GM18858 (cell line): Measurements from ENCODE around the gene ARHGAP15.

Experiments
- ATAC-seq: cut with Tn5 transposase; IDR thresholded peaks from one replicate; pipeline ENCODE4 v1.9.1; 2021; ENCODE audit not compliant: unreplicated experiment

ARHGAP15 gene

GRCh38 chr2:143219266-143219665 is 90.0 kb downstream of the ARHGAP15 start:
- no peak for ATAC-seq

- no peak for ATAC-seq
Measured at GRCh38 chr2:143223556-143223955, 94.3 kb downstream of the ARHGAP15 start.

- no peak for ATAC-seq
Measured at GRCh38 chr2:143225931-143226330, 96.7 kb downstream of the ARHGAP15 start.

- no peak for ATAC-seq
Measured at GRCh38 chr2:143226714-143227541, 97.7 kb downstream of the ARHGAP15 start.

- no peak for ATAC-seq
Measured at GRCh38 chr2:143229411-143229810, 100.2 kb downstream of the ARHGAP15 start.

- no peak for ATAC-seq
Measured at GRCh38 chr2:143229952-143230351, 100.7 kb downstream of the ARHGAP15 start.

GRCh38 chr2:143230506-143231253 is 101.5 kb downstream of the ARHGAP15 start:
- ATAC-seq = no peak

- ATAC-seq = no peak
Measured at GRCh38 chr2:143231254-143231645, 102.0 kb downstream of the ARHGAP15 start.

GRCh38 chr2:143237146-143237777 is 108.0 kb downstream of the ARHGAP15 start:
- ATAC-seq = no peak

- no peak for ATAC-seq
Measured at GRCh38 chr2:143241403-143242088, 112.3 kb downstream of the ARHGAP15 start.

- no peak for ATAC-seq
Measured at GRCh38 chr2:143246246-143246645, 117.0 kb downstream of the ARHGAP15 start.

- ATAC-seq = no peak
Measured at GRCh38 chr2:143246815-143247744, 117.9 kb downstream of the ARHGAP15 start.

- ATAC-seq = no peak
Measured at GRCh38 chr2:143248631-143249030, 119.4 kb downstream of the ARHGAP15 start.

- no peak for ATAC-seq
Measured at GRCh38 chr2:143251681-143252080, 122.5 kb downstream of the ARHGAP15 start.

GRCh38 chr2:143252138-143252907 is 123.1 kb downstream of the ARHGAP15 start:
- no peak for ATAC-seq

GRCh38 chr2:143254110-143254509 is 124.9 kb downstream of the ARHGAP15 start:
- ATAC-seq = no peak

GRCh38 chr2:143255086-143255485 is 125.9 kb downstream of the ARHGAP15 start:
- ATAC-seq = no peak

- ATAC-seq = no peak
Measured at GRCh38 chr2:143255899-143256298, 126.7 kb downstream of the ARHGAP15 start.

- ATAC-seq = no peak
Measured at GRCh38 chr2:143258126-143258892, 129.1 kb downstream of the ARHGAP15 start.
